MCF 10A (cell line): Measurements from ENCODE around the gene FXYD5. TPM values are rescaled to one million over a fixed set of nuclear protein-coding genes. Genes with fewer than 3 reads are reported as not detected.
"Not testable (repeated sequence)": the region's sequence is repeated elsewhere in the genome, so short reads cannot be mapped to it uniquely, and the experiment has no call there.

Source experiments
- BruUV-seq: library from RNA; stranded (reverse); fragments of 400-500 nt; replicated peaks from 2 replicates; lab custom pipeline; 2021; lab: Mats Ljungman, UMichigan
- CTCF ChIA-PET: fragments of 300-600 bp; sonication (Branson Sonifier 250); formaldehyde crosslinking; extraction: SDS; loops from one replicate; lab custom pipeline; 2021; ENCODE audit warnings: antibody characterized with exemption, inconsistent platforms; lab: Yijun Ruan, JAX
- POLR2A ChIA-PET: fragments of 300-600, 350-650 bp; sonication (Branson Sonifier 250); formaldehyde crosslinking; extraction: SDS; loops from one replicate; lab custom pipeline; 2020; ENCODE audit warnings: antibody characterized with exemption, inconsistent platforms; lab: Yijun Ruan, JAX
- DNase-seq: peaks from one replicate; pipeline ENCODE4 v3.0.0-alpha.2; 2018; ENCODE audit not compliant: unreplicated experiment
- H3K27ac Mint-ChIP-seq: one replicate; pipeline ENCODE4 v1.8.0; 2022; ENCODE audit warnings: mild to moderate bottlenecking, low read depth, mixed read lengths; ENCODE audit not compliant: unreplicated experiment
- H3K27me3 Mint-ChIP-seq: one replicate; pipeline ENCODE4 v1.8.0; 2022; ENCODE audit warnings: mixed read lengths; ENCODE audit not compliant: insufficient read depth, unreplicated experiment
- H3K36me3 Mint-ChIP-seq: one replicate; pipeline ENCODE4 v1.8.0; 2022; ENCODE audit warnings: mild to moderate bottlenecking, moderate library complexity, mixed read lengths; ENCODE audit not compliant: insufficient read depth, unreplicated experiment
- H3K4me1 Mint-ChIP-seq: one replicate; pipeline ENCODE4 v1.8.0; 2022; ENCODE audit warnings: mixed read lengths; ENCODE audit not compliant: insufficient read depth, unreplicated experiment
- H3K4me3 Mint-ChIP-seq: one replicate; pipeline ENCODE4 v1.8.0; 2022; ENCODE audit warnings: mild to moderate bottlenecking, moderate library complexity, mixed read lengths; ENCODE audit not compliant: unreplicated experiment
- H3K9me3 Mint-ChIP-seq: one replicate; pipeline ENCODE4 v1.8.0; 2022; ENCODE audit warnings: mixed read lengths; ENCODE audit not compliant: unreplicated experiment
- CTCF ChIP-seq: fragments of 200-600 bp; IDR thresholded peaks from one replicate; pipeline ENCODE4 v1.8.0; 2022; ENCODE audit warnings: antibody characterized with exemption, mild to moderate bottlenecking; ENCODE audit not compliant: unreplicated experiment
- intact Hi-C: fragments of 100-400 bp; cut with micrococcal nuclease; formaldehyde crosslinking; loops from 2 replicates; pipeline ENCODE4 v1.14.1; 2022
- total RNA-seq: library from RNA; stranded (reverse); gene quantifications from 2 replicates; pipeline ENCODE4 v1.2.3, GENCODE V29; 2022

FXYD5 gene
- total RNA-seq, 1 experiment from 2014 or later, result 150 TPM

- peaks cover 20% of the 10 kb centered on the region for H3K4me1 Mint-ChIP-seq
- no TSS peak for BruUV-seq
- H3K27ac Mint-ChIP-seq, result no peak overlapping the region
- peaks cover 4% of the 10 kb centered on the region for H3K36me3 Mint-ChIP-seq
- H3K27me3 Mint-ChIP-seq, result no peaks in the 10 kb centered on the region
- CTCF ChIA-PET, result interaction anchor here (0.8 to 3.1 kb wide), 2 partner anchors 13 to 61 kb away, joined by 4 to 23 read pairs; no protein-coding TSS in a partner anchor
- H3K9me3 Mint-ChIP-seq, result no peaks in the 10 kb centered on the region
- POLR2A ChIA-PET, result interaction anchor here (0.9 to 6.0 kb wide), 5 partner anchors 8 to 61 kb away, joined by 3 to 70 read pairs (median 4); partner anchors contain the start of gene FXYD3
- no peak for DNase-seq
- intact Hi-C loops, result no loop called here
- H3K4me3 Mint-ChIP-seq, result no peak overlapping the region
- TF ChIP-seq CTCF, result no peak
These were observed 26.0 kb upstream of the FXYD5 start for GRCh38 chr19:35128398-35129057.

GRCh38 chr19:35129724-35130274 lies 24.7 kb upstream of the FXYD5 start:
- DNase-seq, H3K36me3 Mint-ChIP-seq, H3K9me3 Mint-ChIP-seq, H3K27ac Mint-ChIP-seq, intact Hi-C loops, H3K4me3 Mint-ChIP-seq, H3K27me3 Mint-ChIP-seq, BruUV-seq: not testable (repeated sequence)
- H3K4me1 Mint-ChIP-seq, result peaks cover 11% of the 10 kb centered on the region
- ChIA-PET POLR2A (interaction anchor here (0.9 kb wide), 1 partner anchor 14 kb away, joined by 3 read pairs; no protein-coding TSS in a partner anchor), CTCF (interaction anchor here (1.4 kb wide), 1 partner anchor 20 kb away, joined by 6 read pairs; no protein-coding TSS in a partner anchor)

GRCh38 chr19:35130761-35131720 lies 23.5 kb upstream of the FXYD5 start:
- H3K27me3 Mint-ChIP-seq, result no peaks in the 10 kb centered on the region

More at GRCh38 chr19:35130761-35131720, 23.5 kb upstream of the FXYD5 start:
- no TSS peak for BruUV-seq
- no peak for DNase-seq
- ChIA-PET CTCF (interaction anchor here (0.6 to 1.4 kb wide), 3 partner anchors 13 to 126 kb away, joined by 3 to 6 read pairs (median 4); no protein-coding TSS in a partner anchor), POLR2A (interaction anchor here (0.9 kb wide), 1 partner anchor 15 kb away, joined by 3 read pairs; no protein-coding TSS in a partner anchor)
- Mint-ChIP-seq H3K36me3 (no peaks in the 10 kb centered on the region), H3K4me1 (peaks cover 6% of the 10 kb centered on the region), H3K9me3 (no peaks in the 10 kb centered on the region), H3K4me3 (no peak overlapping the region), H3K27ac (no peak overlapping the region)
- TF ChIP-seq CTCF, result no peak
- intact Hi-C loops, result no loop called here
